ENCODE results near the gene PTPRN2.

Gene PTPRN2

GRCh38 chr7:157763279-157764000 lies 824.2 kb downstream of the PTPRN2 start:
- ChIA-PET CTCF (no interaction called here), POLR2A (no interaction called here)
- no peak for TF ChIP-seq TARDBP (IDR thresholded peaks at IDR 0.05)
- no peak for TF ChIP-seq SP1 (IDR thresholded peaks at IDR 0.05)
- TF ChIP-seq ELF4 (IDR thresholded peaks at IDR 0.05): no peak
- TF ChIP-seq PKNOX1 (IDR thresholded peaks at IDR 0.05): no peak
- TF ChIP-seq FOXM1 (IDR thresholded peaks at IDR 0.05; ENCODE audit: borderline replicate concordance): no peak
- TF ChIP-seq LEF1 (IDR thresholded peaks at IDR 0.05; ENCODE audit: borderline replicate concordance): no peak
- no peak for TF ChIP-seq NFRKB (IDR thresholded peaks at IDR 0.05)
- no peak for TF ChIP-seq HDGF (IDR thresholded peaks at IDR 0.05; ENCODE audit: borderline replicate concordance)
- TF ChIP-seq BHLHE40 (IDR thresholded peaks at IDR 0.05; ENCODE audit: borderline replicate concordance): no peak
- TF ChIP-seq ZNF384 (IDR thresholded peaks at IDR 0.05): no peak
- no peak for TF ChIP-seq L3MBTL2 (conservative IDR thresholded peaks at IDR 0.05)
- no peak for DNase-seq (ENCODE audit: extremely low spot score)

- no peak for TF ChIP-seq FOXK2 (IDR thresholded peaks at IDR 0.05)
- TF ChIP-seq TARDBP (IDR thresholded peaks at IDR 0.05): no peak
- POLR2A ChIA-PET: no interaction called here
- CTCF ChIA-PET: no interaction called here
- no peak for DNase-seq (ENCODE audit: extremely low spot score)
Observed at GRCh38 chr7:157762824-157763223, 824.8 kb downstream of the PTPRN2 start.

- CTCF ChIA-PET: no interaction called here
- TF ChIP-seq PKNOX1 (IDR thresholded peaks at IDR 0.05) (no peak), FOXM1 (IDR thresholded peaks at IDR 0.05; ENCODE audit: borderline replicate concordance) (no peak), SUZ12 (IDR thresholded peaks at IDR 0.05) (no peak), TARDBP (IDR thresholded peaks at IDR 0.05) (no peak), FOXK2 (IDR thresholded peaks at IDR 0.05) (no peak), L3MBTL2 (conservative IDR thresholded peaks at IDR 0.05) (no peak), ARNT (IDR thresholded peaks at IDR 0.05) (no peak), LEF1 (IDR thresholded peaks at IDR 0.05; ENCODE audit: borderline replicate concordance) (no peak), CTBP1 (IDR thresholded peaks at IDR 0.05; ENCODE audit: borderline replicate concordance) (no peak), ELF4 (IDR thresholded peaks at IDR 0.05) (no peak)
- no peak for DNase-seq (ENCODE audit: extremely low spot score)
- POLR2A ChIA-PET: no interaction called here
Observed at GRCh38 chr7:157760004-157760730, 827.5 kb downstream of the PTPRN2 start.

- no peak for DNase-seq (ENCODE audit: extremely low spot score)
- POLR2A ChIA-PET: no interaction called here
- TF ChIP-seq FOXA1 (IDR thresholded peaks at IDR 0.05): no peak
- TF ChIP-seq ARNT (IDR thresholded peaks at IDR 0.05): no peak
- TF ChIP-seq ZNF384 (IDR thresholded peaks at IDR 0.05): no peak
- TF ChIP-seq TARDBP (IDR thresholded peaks at IDR 0.05): no peak
- TF ChIP-seq SUZ12 (IDR thresholded peaks at IDR 0.05): no peak
- no peak for TF ChIP-seq LEF1 (IDR thresholded peaks at IDR 0.05; ENCODE audit: borderline replicate concordance)
- no peak for TF ChIP-seq ELF4 (IDR thresholded peaks at IDR 0.05)
- no peak for TF ChIP-seq HDGF (IDR thresholded peaks at IDR 0.05; ENCODE audit: borderline replicate concordance)
- TF ChIP-seq L3MBTL2 (conservative IDR thresholded peaks at IDR 0.05): no peak
- no peak for TF ChIP-seq NFRKB (IDR thresholded peaks at IDR 0.05)
- TF ChIP-seq FOXK2 (IDR thresholded peaks at IDR 0.05): no peak
- CTCF ChIA-PET: no interaction called here
Observed at GRCh38 chr7:157759246-157759805, 828.3 kb downstream of the PTPRN2 start.

- ChIA-PET CTCF (no interaction called here), POLR2A (no interaction called here)
- no peak for TF ChIP-seq L3MBTL2 (conservative IDR thresholded peaks at IDR 0.05)
- TF ChIP-seq ELF4 (IDR thresholded peaks at IDR 0.05): no peak
- no peak for TF ChIP-seq BHLHE40 (IDR thresholded peaks at IDR 0.05; ENCODE audit: borderline replicate concordance)
- TF ChIP-seq TARDBP (IDR thresholded peaks at IDR 0.05): no peak
- no peak for TF ChIP-seq ARNT (IDR thresholded peaks at IDR 0.05)
- no peak for TF ChIP-seq SP1 (IDR thresholded peaks at IDR 0.05)
- TF ChIP-seq FOXK2 (IDR thresholded peaks at IDR 0.05): no peak
- no peak for TF ChIP-seq LEF1 (IDR thresholded peaks at IDR 0.05; ENCODE audit: borderline replicate concordance)
- no peak for TF ChIP-seq PKNOX1 (IDR thresholded peaks at IDR 0.05)
- TF ChIP-seq CTBP1 (IDR thresholded peaks at IDR 0.05; ENCODE audit: borderline replicate concordance): no peak
- TF ChIP-seq FOXA1 (IDR thresholded peaks at IDR 0.05): no peak
- no peak for TF ChIP-seq SUZ12 (IDR thresholded peaks at IDR 0.05)
- TF ChIP-seq FOXM1 (IDR thresholded peaks at IDR 0.05; ENCODE audit: borderline replicate concordance): no peak
- no peak for TF ChIP-seq ZNF384 (IDR thresholded peaks at IDR 0.05)
- TF ChIP-seq NFRKB (IDR thresholded peaks at IDR 0.05): no peak
- DNase-seq (ENCODE audit: extremely low spot score): no peak
Observed at GRCh38 chr7:157758468-157759245, 829.0 kb downstream of the PTPRN2 start.
